NB4 (cell line): ENCODE data around the gene DPEP3.

Experiments
- TF ChIP-seq, protein P1 (sequence below): IDR thresholded peaks from one replicate; pipeline ENCODE4 v1.5.1; 2012; ENCODE audit warnings: low read depth, low read length
- TF ChIP-seq, protein P2 (sequence below): IDR thresholded peaks from 2 replicates; pipeline ENCODE4 v1.6.1; 2011; ENCODE audit warnings: low read depth, low read length

DNA sequence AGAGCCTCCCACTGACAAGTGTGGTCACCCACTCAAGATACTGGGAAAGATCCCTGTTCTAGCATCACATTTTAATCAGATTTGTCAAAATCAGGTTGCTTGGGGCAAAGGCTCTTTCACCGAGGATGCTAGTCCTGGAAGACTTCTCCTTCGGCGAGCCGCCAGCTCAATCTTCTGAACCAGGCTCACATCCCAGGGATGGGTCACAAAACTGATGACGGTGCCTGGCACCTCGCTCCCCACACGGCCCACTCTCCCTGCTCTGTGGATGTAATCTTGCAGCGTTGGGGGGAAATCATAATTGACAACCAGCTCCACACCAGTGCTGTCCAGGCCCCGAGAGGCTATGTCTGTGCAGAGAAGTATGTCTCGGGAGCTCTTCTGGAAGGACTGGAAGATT lies 41.2 kb upstream of the DPEP3 start:
- TF ChIP-seq, protein P1, sequence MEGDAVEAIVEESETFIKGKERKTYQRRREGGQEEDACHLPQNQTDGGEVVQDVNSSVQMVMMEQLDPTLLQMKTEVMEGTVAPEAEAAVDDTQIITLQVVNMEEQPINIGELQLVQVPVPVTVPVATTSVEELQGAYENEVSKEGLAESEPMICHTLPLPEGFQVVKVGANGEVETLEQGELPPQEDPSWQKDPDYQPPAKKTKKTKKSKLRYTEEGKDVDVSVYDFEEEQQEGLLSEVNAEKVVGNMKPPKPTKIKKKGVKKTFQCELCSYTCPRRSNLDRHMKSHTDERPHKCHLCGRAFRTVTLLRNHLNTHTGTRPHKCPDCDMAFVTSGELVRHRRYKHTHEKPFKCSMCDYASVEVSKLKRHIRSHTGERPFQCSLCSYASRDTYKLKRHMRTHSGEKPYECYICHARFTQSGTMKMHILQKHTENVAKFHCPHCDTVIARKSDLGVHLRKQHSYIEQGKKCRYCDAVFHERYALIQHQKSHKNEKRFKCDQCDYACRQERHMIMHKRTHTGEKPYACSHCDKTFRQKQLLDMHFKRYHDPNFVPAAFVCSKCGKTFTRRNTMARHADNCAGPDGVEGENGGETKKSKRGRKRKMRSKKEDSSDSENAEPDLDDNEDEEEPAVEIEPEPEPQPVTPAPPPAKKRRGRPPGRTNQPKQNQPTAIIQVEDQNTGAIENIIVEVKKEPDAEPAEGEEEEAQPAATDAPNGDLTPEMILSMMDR, result no peak
- TF ChIP-seq, protein P2, sequence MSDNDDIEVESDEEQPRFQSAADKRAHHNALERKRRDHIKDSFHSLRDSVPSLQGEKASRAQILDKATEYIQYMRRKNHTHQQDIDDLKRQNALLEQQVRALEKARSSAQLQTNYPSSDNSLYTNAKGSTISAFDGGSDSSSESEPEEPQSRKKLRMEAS, result no peak
